GM21825 (cell line): ENCODE data around the gene HOMEZ.
"Not testable (repeated sequence)": the region's sequence is repeated elsewhere in the genome, so short reads cannot be mapped to it uniquely, and the experiment has no call there.

Experiments
- ATAC-seq: cut with Tn5 transposase; IDR thresholded peaks from one replicate; pipeline ENCODE4 v1.9.1; 2021; ENCODE audit warnings: mild to moderate bottlenecking, moderate library complexity; ENCODE audit not compliant: unreplicated experiment

Gene HOMEZ

GRCh38 chr14:23232241-23232808 lies 53.6 kb downstream of the HOMEZ start:
- ATAC-seq = not testable (repeated sequence)

GRCh38 chr14:23228812-23229211 lies 57.1 kb downstream of the HOMEZ start:
- ATAC-seq = no peak

GRCh38 chr14:23227566-23227965 lies 58.4 kb downstream of the HOMEZ start:
- no peak for ATAC-seq

GRCh38 chr14:23224958-23225357 lies 61.0 kb downstream of the HOMEZ start:
- ATAC-seq = not testable (repeated sequence)
